Gastroesophageal sphincter (tissue), 4 donors: Measurements from ENCODE around the gene ZNF212. TPM values are rescaled to one million over a fixed set of nuclear protein-coding genes. Genes with fewer than 3 reads are reported as not detected.

ENCODE experiments used
- ATAC-seq: fragments of 150-250 bp; one replicate; pipeline ENCODE4 v1.9.1; 2016; ENCODE audit warnings: mild to moderate bottlenecking, moderate library complexity
- H3K27ac ChIP-seq, 4 donors: fragments of 200-600 bp; sonication (generic) in 3 of 4; 1 replicate in 3 of 4; 2 replicates in 1 of 4; pipeline ENCODE4 v1.5.1; 2016 to 2019
- H3K27me3 ChIP-seq: fragments of 200-600 bp; sonication (generic); one replicate; pipeline ENCODE4 v1.5.1; 2019
- H3K36me3 ChIP-seq, 2 donors: fragments of 200-600 bp; sonication (generic); one replicate each; pipeline ENCODE4 v1.5.1; 2019; ENCODE audit warnings: control low read depth in 1 of 2
- H3K4me1 ChIP-seq, 3 donors: fragments of 200-600 bp; sonication (generic); 1 replicate in 2 of 3; 2 replicates in 1 of 3; pipeline ENCODE4 v1.5.1; 2016 to 2019; ENCODE audit warnings: control low read depth in 2 of 3
- H3K4me3 ChIP-seq, 2 donors: fragments of 200-600 bp; sonication (generic); one replicate each; pipeline ENCODE4 v1.5.1; 2019; ENCODE audit warnings: mild to moderate bottlenecking in 1 of 2, moderate library complexity in 1 of 2
- H3K9me3 ChIP-seq, 3 donors: fragments of 200-600 bp; sonication (generic); one replicate each; pipeline ENCODE4 v1.5.1; 2017 to 2019; ENCODE audit warnings: control low read depth in 2 of 3
- EP300 ChIP-seq: sonication (generic); formaldehyde crosslinking; IDR thresholded peaks from one replicate; pipeline ENCODE4 v1.6.1; 2017; ENCODE audit warnings: antibody characterized with exemption, mild to moderate bottlenecking
- POLR2A ChIP-seq, 2 donors: fragments of 450-650 bp; IDR thresholded peaks; one replicate each; pipeline ENCODE4 v1.6.1; 2017; ENCODE audit warnings: antibody characterized with exemption in 2 of 2, mild to moderate bottlenecking in 2 of 2, moderate library complexity in 1 of 2
- POLR2AphosphoS5 ChIP-seq: sonication (generic); formaldehyde crosslinking; IDR thresholded peaks from one replicate; pipeline ENCODE4 v1.6.1; 2017; ENCODE audit warnings: antibody characterized with exemption
- WGBS, 2 donors: methylation state at CpG; one replicate each; pipeline ENCODE4 v1.1.5; 2018; ENCODE audit warnings: low coverage in 1 of 2; 5-methylcytosine and 5-hydroxymethylcytosine counted together
- total RNA-seq, 4 donors: library from RNA; depleted of rRNA; stranded (reverse); fragments of >200 nt; gene quantifications; one replicate each; pipeline ENCODE4 v1.1.0, GENCODE V29; 2016
- TF ChIP-seq, protein P1 (sequence below), 4 experiments: fragments of 200-600 bp in 2 of 4; fragments of 450-650 bp in 2 of 4; sonication (generic) in 1 of 4; IDR thresholded peaks; one replicate each; pipeline ENCODE4 v1.5.1; 2017 to 2019; ENCODE audit warnings: antibody characterized with exemption in 4 of 4, mild to moderate bottlenecking in 2 of 4, moderate library complexity in 2 of 4

ZNF212 gene
- total RNA-seq, 4 donors from 2014 or later, result 4.3 to 11.1 (median 9.4) TPM

DNA sequence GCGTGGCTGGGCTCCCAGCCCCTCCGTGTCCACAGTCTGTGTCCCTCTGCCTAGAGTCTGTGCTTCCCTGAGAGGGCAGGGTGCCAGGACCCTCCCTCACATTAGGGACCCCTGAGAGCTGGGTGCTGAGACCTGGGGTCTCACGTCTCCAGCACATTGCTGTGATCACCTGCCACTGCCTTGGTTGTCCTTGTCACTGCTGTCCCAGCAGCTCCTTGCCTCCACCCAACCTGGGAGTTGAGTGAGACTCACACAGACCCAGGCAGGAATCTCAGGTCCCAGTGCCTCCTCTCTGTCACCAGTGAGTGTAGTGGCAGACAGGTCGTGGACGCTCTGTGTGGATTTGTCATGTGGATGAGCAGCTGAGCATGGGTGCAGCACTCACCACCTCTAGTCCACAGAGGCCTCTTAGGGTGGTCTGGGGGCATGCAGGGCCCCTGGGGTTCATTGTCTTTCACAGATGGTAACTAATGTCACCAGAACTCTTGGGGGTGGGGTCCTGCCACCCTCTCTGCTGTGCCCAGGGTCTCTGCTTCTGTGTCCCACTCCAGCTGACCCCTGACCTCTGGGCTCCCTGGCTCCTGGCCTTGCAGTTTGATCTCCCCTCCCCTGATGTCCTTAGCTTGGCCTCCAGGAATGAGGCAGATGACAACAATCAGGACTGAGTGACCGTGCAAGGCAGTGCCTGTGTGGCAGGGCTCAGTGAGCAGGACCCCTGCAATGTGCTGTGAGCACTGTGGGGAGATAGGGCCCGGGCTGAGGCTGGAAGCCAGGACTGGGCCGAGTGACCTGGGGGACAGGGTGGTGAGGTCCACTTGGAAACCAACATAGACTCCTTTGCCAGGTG is 41.4 kb downstream of the ZNF212 start:
- TF ChIP-seq, protein P1, sequence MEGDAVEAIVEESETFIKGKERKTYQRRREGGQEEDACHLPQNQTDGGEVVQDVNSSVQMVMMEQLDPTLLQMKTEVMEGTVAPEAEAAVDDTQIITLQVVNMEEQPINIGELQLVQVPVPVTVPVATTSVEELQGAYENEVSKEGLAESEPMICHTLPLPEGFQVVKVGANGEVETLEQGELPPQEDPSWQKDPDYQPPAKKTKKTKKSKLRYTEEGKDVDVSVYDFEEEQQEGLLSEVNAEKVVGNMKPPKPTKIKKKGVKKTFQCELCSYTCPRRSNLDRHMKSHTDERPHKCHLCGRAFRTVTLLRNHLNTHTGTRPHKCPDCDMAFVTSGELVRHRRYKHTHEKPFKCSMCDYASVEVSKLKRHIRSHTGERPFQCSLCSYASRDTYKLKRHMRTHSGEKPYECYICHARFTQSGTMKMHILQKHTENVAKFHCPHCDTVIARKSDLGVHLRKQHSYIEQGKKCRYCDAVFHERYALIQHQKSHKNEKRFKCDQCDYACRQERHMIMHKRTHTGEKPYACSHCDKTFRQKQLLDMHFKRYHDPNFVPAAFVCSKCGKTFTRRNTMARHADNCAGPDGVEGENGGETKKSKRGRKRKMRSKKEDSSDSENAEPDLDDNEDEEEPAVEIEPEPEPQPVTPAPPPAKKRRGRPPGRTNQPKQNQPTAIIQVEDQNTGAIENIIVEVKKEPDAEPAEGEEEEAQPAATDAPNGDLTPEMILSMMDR (IDR thresholded peaks at IDR 0.05), result no peak
- no peak for TF ChIP-seq POLR2A (IDR thresholded peaks at IDR 0.05)
- no peak for TF ChIP-seq POLR2AphosphoS5
- no peak for TF ChIP-seq EP300
- H3K4me1 ChIP-seq, result peaks cover 0 to 15% (median 8%) of the 10 kb centered on the region in 3 donors
- no peaks in the 10 kb centered on the region for H3K9me3 ChIP-seq
- WGBS, 2 donors, result 90% methylated on average over 2 of the region's 8 CpGs; no CpG with 5 or more reads in 1 of the 2 donors
- no peak overlapping the region for H3K4me3 ChIP-seq
- H3K36me3 ChIP-seq, result peaks cover 0 to 72% of the 10 kb centered on the region in 2 donors
- no peak for ATAC-seq
- H3K27me3 ChIP-seq, result no peaks in the 10 kb centered on the region
- H3K27ac ChIP-seq, result no peak overlapping the region

DNA sequence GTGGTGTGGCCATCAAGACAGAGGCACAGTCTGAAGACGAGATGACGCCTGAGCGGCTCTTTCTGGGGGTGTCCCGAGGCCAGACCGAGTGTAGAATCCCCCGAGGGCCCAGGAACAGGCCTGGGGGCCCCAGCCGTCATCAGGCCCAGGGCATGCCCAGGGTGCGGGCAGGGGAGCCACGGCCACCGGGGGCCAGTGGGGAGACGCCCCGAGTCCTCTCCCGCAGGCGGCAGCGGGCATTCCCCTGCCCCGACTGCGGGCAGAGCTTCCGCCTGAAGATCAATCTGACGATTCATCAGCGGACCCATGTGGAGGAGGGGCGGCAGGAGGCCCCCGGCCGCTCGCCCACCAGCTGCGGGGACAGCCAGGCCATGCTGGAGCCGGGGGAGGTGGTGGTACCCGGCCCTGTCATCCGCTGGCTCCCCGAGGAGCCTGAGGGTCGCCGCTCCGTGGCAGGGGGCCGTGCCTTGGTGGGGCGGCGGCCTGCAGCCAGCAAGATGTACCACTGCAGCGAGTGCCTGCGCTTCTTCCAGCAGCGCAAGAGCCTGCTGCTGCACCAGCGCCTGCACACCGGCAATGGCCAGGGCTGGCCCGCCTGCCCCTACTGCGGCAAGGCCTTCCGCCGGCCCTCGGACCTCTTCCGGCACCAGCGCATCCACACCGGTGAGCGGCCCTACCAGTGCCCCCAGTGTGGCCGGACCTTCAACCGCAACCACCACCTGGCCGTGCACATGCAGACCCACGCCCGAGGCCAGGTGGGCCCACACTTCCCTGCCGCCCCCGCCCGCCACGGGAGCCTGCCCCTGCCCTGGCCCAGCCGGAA is 42.3 kb downstream of the ZNF212 start:
- Histone ChIP-seq H3K9me3 (no peaks in the 10 kb centered on the region), H3K27ac (no peak overlapping the region), H3K4me3 (no peak overlapping the region), H3K4me1 (peaks cover 0 to 18% (median 9%) of the 10 kb centered on the region in 3 donors), H3K27me3 (no peaks in the 10 kb centered on the region), H3K36me3 (peaks cover 0 to 64% of the 10 kb centered on the region in 2 donors)
- TF ChIP-seq, protein P1 (IDR thresholded peaks at IDR 0.05), result no peak
- TF ChIP-seq EP300 (no peak), POLR2AphosphoS5 (no peak), POLR2A (IDR thresholded peaks at IDR 0.05) (no peak)
- WGBS, 2 donors, result 100% methylated on average over 1 of the region's 59 CpGs; no CpG with 5 or more reads in 1 of the 2 donors
- no peak for ATAC-seq

DNA sequence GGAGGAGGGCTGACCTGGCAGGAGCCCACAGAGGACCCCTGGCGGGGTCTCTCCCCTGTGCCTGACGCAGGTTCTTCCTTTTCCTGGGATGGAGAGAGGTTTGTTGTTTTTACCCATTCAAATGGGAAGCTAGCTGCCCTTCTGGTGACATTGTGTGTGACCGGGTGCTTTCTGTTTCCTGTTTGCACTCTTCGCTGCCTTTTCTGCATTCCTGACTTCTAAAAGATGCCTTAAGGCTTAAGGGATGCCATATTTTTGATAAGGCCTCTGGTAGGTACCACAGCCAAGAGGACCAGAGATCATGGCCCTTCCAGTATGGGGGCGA is 42.8 kb downstream of the ZNF212 start:
- Histone ChIP-seq H3K4me1 (peaks cover 0 to 18% (median 9%) of the 10 kb centered on the region in 3 donors), H3K27ac (no peak overlapping the region), H3K36me3 (peaks cover 0 to 60% of the 10 kb centered on the region in 2 donors), H3K9me3 (no peaks in the 10 kb centered on the region), H3K4me3 (no peak overlapping the region), H3K27me3 (no peaks in the 10 kb centered on the region)
- TF ChIP-seq, protein P1 (IDR thresholded peaks at IDR 0.05), result no peak
- no peak for TF ChIP-seq EP300
- TF ChIP-seq POLR2A (IDR thresholded peaks at IDR 0.05), result no peak
- TF ChIP-seq POLR2AphosphoS5, result no peak
- WGBS, 2 donors, result 83 to 93% methylated on average over 2 to 3 of the region's 5 CpGs
- no peak for ATAC-seq

DNA sequence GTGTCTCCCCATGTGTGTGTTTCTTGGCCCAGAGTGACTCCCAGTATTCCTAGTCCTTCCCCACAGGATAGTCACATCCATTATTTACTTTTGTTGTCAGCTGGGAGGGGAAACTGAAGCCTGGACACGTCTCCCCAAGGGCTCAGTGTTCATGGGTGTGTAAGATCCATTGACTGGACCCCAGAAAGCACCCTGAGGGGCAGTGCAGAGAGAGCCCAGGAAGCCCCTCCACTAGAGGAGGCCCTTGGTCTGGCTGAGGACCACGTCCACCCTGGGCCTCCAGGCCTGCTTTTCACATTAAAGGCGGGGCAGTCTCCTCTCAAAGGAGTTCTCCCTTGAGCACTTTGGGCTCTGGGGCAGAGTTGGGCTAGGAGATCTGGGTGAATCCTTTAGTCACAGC is 43.9 kb downstream of the ZNF212 start:
- ATAC-seq, result no peak
- Histone ChIP-seq H3K36me3 (peaks cover 0 to 59% of the 10 kb centered on the region in 2 donors), H3K9me3 (no peaks in the 10 kb centered on the region), H3K27me3 (no peaks in the 10 kb centered on the region), H3K4me3 (no peak overlapping the region), H3K4me1 (peaks cover 0 to 18% (median 9%) of the 10 kb centered on the region in 3 donors), H3K27ac (no peak overlapping the region)
- WGBS, 2 donors, result 100% methylated on average over 1 of the region's 3 CpGs; no CpG with 5 or more reads in 1 of the 2 donors
- TF ChIP-seq, protein P1 (IDR thresholded peaks at IDR 0.05), result no peak
- TF ChIP-seq EP300, result no peak
- no peak for TF ChIP-seq POLR2AphosphoS5
- no peak for TF ChIP-seq POLR2A (IDR thresholded peaks at IDR 0.05)
